Measurements from ENCODE around the gene USP5.

GRCh38 chr12:6818645-6819044, 33.3 kb upstream of the USP5 start:
- TF ChIP-seq, protein P1, sequence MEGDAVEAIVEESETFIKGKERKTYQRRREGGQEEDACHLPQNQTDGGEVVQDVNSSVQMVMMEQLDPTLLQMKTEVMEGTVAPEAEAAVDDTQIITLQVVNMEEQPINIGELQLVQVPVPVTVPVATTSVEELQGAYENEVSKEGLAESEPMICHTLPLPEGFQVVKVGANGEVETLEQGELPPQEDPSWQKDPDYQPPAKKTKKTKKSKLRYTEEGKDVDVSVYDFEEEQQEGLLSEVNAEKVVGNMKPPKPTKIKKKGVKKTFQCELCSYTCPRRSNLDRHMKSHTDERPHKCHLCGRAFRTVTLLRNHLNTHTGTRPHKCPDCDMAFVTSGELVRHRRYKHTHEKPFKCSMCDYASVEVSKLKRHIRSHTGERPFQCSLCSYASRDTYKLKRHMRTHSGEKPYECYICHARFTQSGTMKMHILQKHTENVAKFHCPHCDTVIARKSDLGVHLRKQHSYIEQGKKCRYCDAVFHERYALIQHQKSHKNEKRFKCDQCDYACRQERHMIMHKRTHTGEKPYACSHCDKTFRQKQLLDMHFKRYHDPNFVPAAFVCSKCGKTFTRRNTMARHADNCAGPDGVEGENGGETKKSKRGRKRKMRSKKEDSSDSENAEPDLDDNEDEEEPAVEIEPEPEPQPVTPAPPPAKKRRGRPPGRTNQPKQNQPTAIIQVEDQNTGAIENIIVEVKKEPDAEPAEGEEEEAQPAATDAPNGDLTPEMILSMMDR (IDR thresholded peaks at IDR 0.05) = no peak
- no peak for TF ChIP-seq JUND (IDR thresholded peaks at IDR 0.05)
- no peak for TF ChIP-seq TAF1 (IDR thresholded peaks at IDR 0.05; ENCODE audit: borderline replicate concordance, low read depth, low read length)
- TF ChIP-seq GABPA (IDR thresholded peaks at IDR 0.05; ENCODE audit: low read depth) = no peak
- no peak for TF ChIP-seq TCF12 (IDR thresholded peaks at IDR 0.05)
